Transverse colon (tissue), 4 donors: ENCODE results near the gene PRSS27.

Source experiments
- EP300 ChIP-seq: sonication (generic); formaldehyde crosslinking; IDR thresholded peaks from one replicate; pipeline ENCODE4 v1.6.1; 2017; ENCODE audit warnings: antibody characterized with exemption, low read depth
- POLR2A ChIP-seq: fragments of 450-650 bp; IDR thresholded peaks from one replicate; pipeline ENCODE4 v1.6.1; 2016; ENCODE audit warnings: antibody characterized with exemption, mild to moderate bottlenecking, moderate library complexity
- POLR2AphosphoS5 ChIP-seq, 3 donors: sonication (generic); formaldehyde crosslinking; IDR thresholded peaks; one replicate each; pipeline ENCODE4 v1.6.1; 2016; ENCODE audit warnings: antibody characterized with exemption in 3 of 3
- TF ChIP-seq, protein P1 (sequence below), 5 experiments: fragments of 200-600 bp in 3 of 5; fragments of 450-650 bp in 2 of 5; sonication (generic) in 3 of 5; IDR thresholded peaks; 1 replicate in 2 of 5; 2 replicates in 3 of 5; pipeline ENCODE4 v1.5.1; 2016 to 2017; ENCODE audit warnings: antibody characterized with exemption in 5 of 5, inconsistent platforms in 3 of 5, mild to moderate bottlenecking in 2 of 5, moderate library complexity in 1 of 5

DNA sequence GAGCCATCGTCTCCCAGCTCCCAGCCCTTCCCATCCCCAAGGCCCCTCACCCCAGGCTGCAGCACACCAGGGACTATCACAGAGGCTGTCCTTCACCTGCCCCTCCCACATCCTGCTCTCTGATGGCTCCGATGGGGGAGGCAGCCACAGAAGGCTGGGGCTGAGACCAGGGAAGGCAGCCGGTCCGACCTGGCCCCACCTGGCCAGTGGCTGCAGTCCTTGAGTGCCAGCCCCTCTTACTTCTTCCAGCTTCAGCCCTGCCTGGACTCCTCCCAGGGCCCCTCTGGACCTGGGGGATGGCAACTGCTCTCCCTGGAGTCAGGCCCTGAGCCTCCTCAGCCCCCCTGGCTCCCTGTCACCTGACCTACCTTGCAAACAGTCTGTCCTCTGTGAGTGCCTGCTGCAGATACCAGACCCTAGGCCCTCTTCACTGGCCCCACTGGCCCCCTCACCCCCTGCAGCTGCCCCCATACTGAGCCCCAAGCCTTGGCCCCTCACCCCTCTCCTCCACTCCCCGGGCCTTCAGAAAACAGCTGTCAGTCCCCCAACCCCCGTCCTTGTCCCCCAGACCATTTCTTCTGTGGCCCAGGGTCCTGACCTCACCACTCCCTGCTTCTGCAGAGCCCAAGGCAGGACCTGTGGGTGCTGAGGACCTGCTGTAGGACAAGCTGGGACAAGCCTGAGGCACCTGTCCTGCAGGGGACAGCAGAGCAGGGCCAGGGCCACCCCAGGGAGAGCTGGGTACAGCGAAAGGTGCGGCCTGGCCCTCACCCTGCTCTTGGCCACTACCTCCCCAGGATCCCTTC lies 19.8 kb upstream of the PRSS27 start:
- no peak for TF ChIP-seq POLR2AphosphoS5 (IDR thresholded peaks at IDR 0.05)
- TF ChIP-seq, protein P1, sequence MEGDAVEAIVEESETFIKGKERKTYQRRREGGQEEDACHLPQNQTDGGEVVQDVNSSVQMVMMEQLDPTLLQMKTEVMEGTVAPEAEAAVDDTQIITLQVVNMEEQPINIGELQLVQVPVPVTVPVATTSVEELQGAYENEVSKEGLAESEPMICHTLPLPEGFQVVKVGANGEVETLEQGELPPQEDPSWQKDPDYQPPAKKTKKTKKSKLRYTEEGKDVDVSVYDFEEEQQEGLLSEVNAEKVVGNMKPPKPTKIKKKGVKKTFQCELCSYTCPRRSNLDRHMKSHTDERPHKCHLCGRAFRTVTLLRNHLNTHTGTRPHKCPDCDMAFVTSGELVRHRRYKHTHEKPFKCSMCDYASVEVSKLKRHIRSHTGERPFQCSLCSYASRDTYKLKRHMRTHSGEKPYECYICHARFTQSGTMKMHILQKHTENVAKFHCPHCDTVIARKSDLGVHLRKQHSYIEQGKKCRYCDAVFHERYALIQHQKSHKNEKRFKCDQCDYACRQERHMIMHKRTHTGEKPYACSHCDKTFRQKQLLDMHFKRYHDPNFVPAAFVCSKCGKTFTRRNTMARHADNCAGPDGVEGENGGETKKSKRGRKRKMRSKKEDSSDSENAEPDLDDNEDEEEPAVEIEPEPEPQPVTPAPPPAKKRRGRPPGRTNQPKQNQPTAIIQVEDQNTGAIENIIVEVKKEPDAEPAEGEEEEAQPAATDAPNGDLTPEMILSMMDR (IDR thresholded peaks at IDR 0.05), result no peak
- no peak for TF ChIP-seq EP300
- no peak for TF ChIP-seq POLR2A
